ENCODE data around the gene GGNBP2.

Gene GGNBP2

GRCh38 chr17:36632916-36633771, 88.4 kb downstream of the GGNBP2 start:
- peak; percentile 4 for DNase-seq
